PC-9 (cell line): ENCODE results near the gene PRKRIP1. TPM values are rescaled to one million over a fixed set of nuclear protein-coding genes. Genes with fewer than 3 reads are reported as not detected.

ENCODE experiments used
- BruUV-seq: library from RNA; stranded (reverse); fragments of 400-500 nt; replicated peaks from 2 replicates; lab custom pipeline; 2021; lab: Mats Ljungman, UMichigan
- CTCF ChIA-PET: fragments of 300-600 bp; sonication (Branson Sonifier 250); formaldehyde crosslinking; loops from one replicate; lab custom pipeline; 2022; ENCODE audit warnings: antibody characterized with exemption; lab: Charles Lee
- POLR2A ChIA-PET: fragments of 300-600 bp; sonication (Branson Sonifier 250); formaldehyde crosslinking; loops from one replicate; lab custom pipeline; 2022; ENCODE audit warnings: antibody characterized with exemption; ENCODE audit not compliant: unreplicated experiment; lab: Charles Lee
- DNase-seq, 2 experiments: peaks; one replicate each; pipeline versions ENCODE4 v3.0.0 to v3.0.0-alpha.2; 2015 to 2022; ENCODE audit warnings: mixed read lengths in 1 of 2
- H2AFZ ChIP-seq: fragments of 200-600 bp; sonication (generic); 2 replicates; pipeline ENCODE4 v1.8.1; 2017; ENCODE audit warnings: antibody characterized with exemption
- H3F3A ChIP-seq: fragments of 200-600 bp; sonication (generic); 2 replicates; pipeline ENCODE4 v1.8.1; 2017; ENCODE audit warnings: antibody characterized with exemption, mild to moderate bottlenecking, low read depth; ENCODE audit not compliant: insufficient read depth
- H3K27ac ChIP-seq: fragments of 200-600 bp; sonication (generic); 2 replicates; pipeline ENCODE4 v1.6.1; 2016; ENCODE audit warnings: mixed run types
- H3K27me3 ChIP-seq: fragments of 200-600 bp; sonication (generic); 2 replicates; pipeline ENCODE4 v1.6.1; 2016; ENCODE audit warnings: low read depth, mixed run types; ENCODE audit not compliant: insufficient read depth
- H3K36me3 ChIP-seq: fragments of 200-600 bp; sonication (generic); 2 replicates; pipeline ENCODE4 v1.6.1; 2016; ENCODE audit warnings: low read depth, mixed run types
- H3K4me1 ChIP-seq: fragments of 200-600 bp; sonication (generic); replicated peaks from 2 replicates; pipeline ENCODE4 v1.6.1; 2016; ENCODE audit warnings: mixed run types; ENCODE audit not compliant: insufficient read depth
- H3K4me2 ChIP-seq: fragments of 200-600 bp; sonication (generic); 2 replicates; pipeline ENCODE4 v1.6.1; 2017; ENCODE audit warnings: mixed run types
- H3K4me3 ChIP-seq: fragments of 200-600 bp; sonication (generic); 2 replicates; pipeline ENCODE4 v1.6.1; 2016; ENCODE audit warnings: mixed run types
- H3K79me2 ChIP-seq: fragments of 200-600 bp; sonication (generic); 2 replicates; pipeline ENCODE4 v1.6.1; 2017; ENCODE audit warnings: low read depth, mixed run types
- H3K9me2 ChIP-seq: fragments of 200-600 bp; sonication (generic); 2 replicates; pipeline ENCODE4 v1.8.1; 2017; ENCODE audit warnings: mild to moderate bottlenecking; ENCODE audit not compliant: insufficient read depth
- H3K9me3 ChIP-seq: fragments of 200-600 bp; sonication (generic); 2 replicates; pipeline ENCODE4 v1.8.1; 2016; ENCODE audit warnings: low read depth; ENCODE audit not compliant: insufficient read depth
- H4K20me1 ChIP-seq: fragments of 200-600 bp; sonication (generic); 2 replicates; pipeline ENCODE4 v1.8.1; 2017; ENCODE audit not compliant: insufficient read depth
- CTCF ChIP-seq: fragments of 200-600 bp; sonication (generic); conservative IDR thresholded peaks from 2 replicates; pipeline ENCODE4 v1.6.1; 2017; ENCODE audit warnings: mixed run types, antibody characterized with exemption, mild to moderate bottlenecking, moderate library complexity
- EZH2 ChIP-seq: fragments of 200-600 bp; sonication (generic); IDR thresholded peaks from 2 replicates; pipeline ENCODE4 v1.8.0; 2017; ENCODE audit warnings: antibody characterized with exemption, low read depth
- intact Hi-C: fragments of 100-400 bp; cut with micrococcal nuclease; formaldehyde crosslinking; loops from one replicate; pipeline ENCODE4 v1.10.0; 2022; ENCODE audit not compliant: unreplicated experiment
- total RNA-seq: library from RNA; stranded (reverse); gene quantifications from 2 replicates; pipeline ENCODE4 v1.2.3, GENCODE V29; 2021

Gene PRKRIP1
- total RNA-seq, 1 experiment from 2014 or later, result 34.6 TPM

- H3K79me2 ChIP-seq, result no peaks in the 10 kb centered on the region
- H3K27me3 ChIP-seq, result no peaks in the 10 kb centered on the region
- BruUV-seq, result no TSS peak
- peak within 1 kb of the TSS; percentile 84 for H3K4me3 ChIP-seq
- H3K4me2 ChIP-seq, result peak within 1 kb of the TSS; percentile 74
- H4K20me1 ChIP-seq, result no peaks in the 10 kb centered on the region
- peak within 1 kb of the TSS; percentile 83 for H2AFZ ChIP-seq
- H3K36me3 ChIP-seq, result no peaks in the 10 kb centered on the region
- POLR2A ChIA-PET, result interaction anchor here (0.6 kb wide), 1 partner anchor 1325 kb away, joined by 3 read pairs; no protein-coding TSS in a partner anchor
- TF ChIP-seq EZH2, result no peak
- TF ChIP-seq CTCF, result no peak
- H3F3A ChIP-seq, result peaks cover 17% of the 10 kb centered on the region
- no peak within 1 kb of the TSS for H3K27ac ChIP-seq
- CTCF ChIA-PET, result interaction anchor here (0.6 kb wide), 4 partner anchors 32 to 1444 kb away, joined by 3 to 14 read pairs (median 5); partner anchors contain the start of gene PRKRIP1
- 0 out of 2 replicates have a peak, but pooled peaks cover 6% of the 10 kb centered on the region for H3K4me1 ChIP-seq
- intact Hi-C loops, result no loop called here
- peak in 1 of 2 experiments; percentile 80 for DNase-seq
- H3K9me2 ChIP-seq, result no peaks in the 10 kb centered on the region
- H3K9me3 ChIP-seq, result no peaks in the 10 kb centered on the region
Observed at GRCh38 chr7:102433219-102434038, 37.3 kb downstream of the PRKRIP1 start, which contains the start of gene ORAI2. ORAI2 (plus strand) TSS chr7:102433575; CDS start chr7:102438957, 5,382 bp downstream.

GRCh38 chr7:102434039-102434486, 37.9 kb downstream of the PRKRIP1 start:
- no peaks in the 10 kb centered on the region for H3K36me3 ChIP-seq
- no peak for DNase-seq
- no peaks in the 10 kb centered on the region for H3K9me2 ChIP-seq
- BruUV-seq, result TSS peak; percentile 41
- H3K27me3 ChIP-seq, result no peaks in the 10 kb centered on the region
- H3K79me2 ChIP-seq, result no peaks in the 10 kb centered on the region
- ChIA-PET CTCF (interaction anchor here (0.6 kb wide), 3 partner anchors 31 to 53 kb away, joined by 4 to 14 read pairs (median 6); partner anchors contain the start of gene PRKRIP1), POLR2A (interaction anchor here (0.6 kb wide), 1 partner anchor 1325 kb away, joined by 3 read pairs; no protein-coding TSS in a partner anchor)
- H3K4me1 ChIP-seq, result 0 out of 2 replicates have a peak, but pooled peaks cover 6% of the 10 kb centered on the region
- H4K20me1 ChIP-seq, result no peaks in the 10 kb centered on the region
- H3K9me3 ChIP-seq, result no peaks in the 10 kb centered on the region
- no peak overlapping the region for H3K27ac ChIP-seq
- H2AFZ ChIP-seq, result peak overlapping the region; percentile 83
- TF ChIP-seq CTCF (no peak), EZH2 (no peak)
- intact Hi-C loops, result no loop called here
- peak overlapping the region; percentile 84 for H3K4me3 ChIP-seq
- peaks cover 17% of the 10 kb centered on the region for H3F3A ChIP-seq
- H3K4me2 ChIP-seq, result peak overlapping the region; percentile 74

GRCh38 chr7:102436118-102436517, 40.0 kb downstream of the PRKRIP1 start:
- Histone ChIP-seq H2AFZ (no peak overlapping the region), H3K4me1 (peaks cover 22% of the 10 kb centered on the region), H4K20me1 (no peaks in the 10 kb centered on the region; the same call in 1 of the 2 replicates), H3K9me2 (no peaks in the 10 kb centered on the region), H3K36me3 (no peaks in the 10 kb centered on the region), H3K9me3 (no peaks in the 10 kb centered on the region), H3K79me2 (no peaks in the 10 kb centered on the region), H3K4me2 (no peak overlapping the region), H3F3A (peaks cover 32% of the 10 kb centered on the region), H3K27ac (no peak overlapping the region), H3K4me3 (no peak overlapping the region), H3K27me3 (no peaks in the 10 kb centered on the region)
- BruUV-seq, result no TSS peak
- intact Hi-C loops, result no loop called here
- TF ChIP-seq EZH2 (no peak), CTCF (no peak)
- POLR2A ChIA-PET, result interaction anchor here (0.6 kb wide), 1 partner anchor 129 kb away, joined by 7 read pairs; no protein-coding TSS in a partner anchor
- CTCF ChIA-PET, result no interaction called here
- DNase-seq, result no peak
